ENCODE measurements around the gene CALY.

Gene CALY

DNA sequence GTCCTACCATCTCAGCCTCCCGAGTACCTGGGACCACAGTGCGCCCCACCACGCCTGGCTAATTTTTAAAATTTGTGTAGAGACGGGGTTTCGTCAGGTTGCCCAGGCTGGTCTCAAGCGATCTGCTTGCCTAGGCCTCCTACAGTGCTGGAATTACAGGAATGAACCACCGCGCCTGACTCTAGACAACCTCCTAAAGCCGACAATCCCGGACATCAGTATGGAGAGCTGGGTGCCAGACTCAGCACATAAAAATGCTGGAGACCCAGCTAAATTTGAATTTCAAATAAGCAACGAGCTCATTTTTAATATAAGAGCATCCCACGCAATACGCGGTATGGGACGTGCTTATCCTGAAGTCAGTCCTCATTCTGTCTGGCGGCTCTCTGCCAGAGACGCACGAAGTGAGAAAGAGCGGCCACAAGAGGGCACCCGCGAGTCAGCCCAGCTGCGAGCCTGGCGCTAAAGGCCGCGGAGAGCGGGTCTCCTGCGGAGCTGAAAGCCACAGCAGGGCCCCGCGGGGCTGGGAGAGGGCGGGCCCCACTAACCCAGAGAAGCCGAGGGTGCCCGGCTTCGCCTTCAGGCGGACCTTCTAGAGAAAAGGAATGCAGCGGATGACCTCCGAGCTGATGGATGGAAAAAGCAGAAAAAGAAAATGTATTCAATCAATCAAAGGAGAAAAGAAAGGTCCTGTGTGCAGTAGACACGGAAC is 7.0 kb downstream of the CALY start:
- ChIA-PET POLR2A (interaction anchor here (0.6 to 1.1 kb wide), 3 partner anchors 22 to 73 kb away, joined by 3 to 5 read pairs (median 5); partner anchors contain the start of gene ECHS1), CTCF (interaction anchor here (0.6 to 2.6 kb wide), 44 partner anchors 9 to 1060 kb away, joined by 3 to 27 read pairs (median 4); partner anchors contain the start of gene PRAP1)
- H3K36me3 ChIP-seq (ENCODE audit: control insufficient read depth in 2 of 2, insufficient read depth in 1 of 2, low read length in 2 of 2), result no peaks in the 10 kb centered on the region
- H3K4me3 ChIP-seq (ENCODE audit: low read depth, low read length), result no peak overlapping the region
- H3K4me1 ChIP-seq (ENCODE audit: control insufficient read depth, insufficient read depth, low read length), result peaks cover 11% of the 10 kb centered on the region
- H3K27ac ChIP-seq (ENCODE audit: extremely low read depth, low read depth, low read length), result no peak overlapping the region
- no peaks in the 10 kb centered on the region for H3K9me3 ChIP-seq (ENCODE audit: control insufficient read depth, insufficient read depth, low read depth, low read length)
- TF ChIP-seq KLF10 (tag by site-specific recombination; IDR thresholded peaks at IDR 0.05), result peak; percentile 58; the same call in 1 of the 2 replicates
- TF ChIP-seq ZXDB (tag by site-specific recombination; IDR thresholded peaks at IDR 0.05), result peak; percentile 34; the same call in 1 of the 2 replicates
- TF ChIP-seq GLIS1 (tag by site-specific recombination; IDR thresholded peaks at IDR 0.05), result peak; percentile 80
- TF ChIP-seq ZNF335 (tag by site-specific recombination; conservative IDR thresholded peaks at IDR 0.05), result peak; percentile 87
- no peak for TF ChIP-seq ZNF157 (tag by site-specific recombination; IDR thresholded peaks at IDR 0.05)
- peak; percentile 78; the same call in 1 of the 2 replicates for TF ChIP-seq ZSCAN30 (tag by site-specific recombination; IDR thresholded peaks at IDR 0.05)
- TF ChIP-seq ZNF423 (tag by site-specific recombination; IDR thresholded peaks at IDR 0.05), result peak; percentile 90
- TF ChIP-seq WT1 (tag by site-specific recombination; IDR thresholded peaks at IDR 0.05), result no peak
- TF ChIP-seq ZBTB17 (tag by site-specific recombination; IDR thresholded peaks at IDR 0.05), result peak; percentile 75; the same call in 1 of the 2 replicates
- no peak for TF ChIP-seq ZBTB21 (tag by site-specific recombination; IDR thresholded peaks at IDR 0.05)
- TF ChIP-seq, protein P1, sequence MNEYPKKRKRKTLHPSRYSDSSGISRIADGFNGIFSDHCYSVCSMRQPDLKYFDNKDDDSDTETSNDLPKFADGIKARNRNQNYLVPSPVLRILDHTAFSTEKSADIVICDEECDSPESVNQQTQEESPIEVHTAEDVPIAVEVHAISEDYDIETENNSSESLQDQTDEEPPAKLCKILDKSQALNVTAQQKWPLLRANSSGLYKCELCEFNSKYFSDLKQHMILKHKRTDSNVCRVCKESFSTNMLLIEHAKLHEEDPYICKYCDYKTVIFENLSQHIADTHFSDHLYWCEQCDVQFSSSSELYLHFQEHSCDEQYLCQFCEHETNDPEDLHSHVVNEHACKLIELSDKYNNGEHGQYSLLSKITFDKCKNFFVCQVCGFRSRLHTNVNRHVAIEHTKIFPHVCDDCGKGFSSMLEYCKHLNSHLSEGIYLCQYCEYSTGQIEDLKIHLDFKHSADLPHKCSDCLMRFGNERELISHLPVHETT (tag by site-specific recombination; IDR thresholded peaks at IDR 0.05), result peak; percentile 51; the same call in 1 of the 2 replicates
- TF ChIP-seq ZNF610 (tag by site-specific recombination; IDR thresholded peaks at IDR 0.05; ENCODE audit: borderline replicate concordance), result peak; percentile 25; the same call in 1 of the 2 replicates
- TF ChIP-seq PRDM2 (tag by site-specific recombination; IDR thresholded peaks at IDR 0.05; ENCODE audit: borderline replicate concordance), result no peak
- TF ChIP-seq, protein P2, sequence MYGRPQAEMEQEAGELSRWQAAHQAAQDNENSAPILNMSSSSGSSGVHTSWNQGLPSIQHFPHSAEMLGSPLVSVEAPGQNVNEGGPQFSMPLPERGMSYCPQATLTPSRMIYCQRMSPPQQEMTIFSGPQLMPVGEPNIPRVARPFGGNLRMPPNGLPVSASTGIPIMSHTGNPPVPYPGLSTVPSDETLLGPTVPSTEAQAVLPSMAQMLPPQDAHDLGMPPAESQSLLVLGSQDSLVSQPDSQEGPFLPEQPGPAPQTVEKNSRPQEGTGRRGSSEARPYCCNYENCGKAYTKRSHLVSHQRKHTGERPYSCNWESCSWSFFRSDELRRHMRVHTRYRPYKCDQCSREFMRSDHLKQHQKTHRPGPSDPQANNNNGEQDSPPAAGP (tag by site-specific recombination; IDR thresholded peaks at IDR 0.05), result 0 out of 2 replicates have a peak, but pooled peaks have one; percentile 58
- TF ChIP-seq, protein P3, sequence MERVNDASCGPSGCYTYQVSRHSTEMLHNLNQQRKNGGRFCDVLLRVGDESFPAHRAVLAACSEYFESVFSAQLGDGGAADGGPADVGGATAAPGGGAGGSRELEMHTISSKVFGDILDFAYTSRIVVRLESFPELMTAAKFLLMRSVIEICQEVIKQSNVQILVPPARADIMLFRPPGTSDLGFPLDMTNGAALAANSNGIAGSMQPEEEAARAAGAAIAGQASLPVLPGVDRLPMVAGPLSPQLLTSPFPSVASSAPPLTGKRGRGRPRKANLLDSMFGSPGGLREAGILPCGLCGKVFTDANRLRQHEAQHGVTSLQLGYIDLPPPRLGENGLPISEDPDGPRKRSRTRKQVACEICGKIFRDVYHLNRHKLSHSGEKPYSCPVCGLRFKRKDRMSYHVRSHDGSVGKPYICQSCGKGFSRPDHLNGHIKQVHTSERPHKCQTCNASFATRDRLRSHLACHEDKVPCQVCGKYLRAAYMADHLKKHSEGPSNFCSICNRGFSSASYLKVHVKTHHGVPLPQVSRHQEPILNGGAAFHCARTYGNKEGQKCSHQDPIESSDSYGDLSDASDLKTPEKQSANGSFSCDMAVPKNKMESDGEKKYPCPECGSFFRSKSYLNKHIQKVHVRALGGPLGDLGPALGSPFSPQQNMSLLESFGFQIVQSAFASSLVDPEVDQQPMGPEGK (tag by site-specific recombination; IDR thresholded peaks at IDR 0.05), result peak; percentile 42; the same call in 1 of the 2 replicates
- peak; percentile 30; the same call in 1 of the 2 replicates for TF ChIP-seq SP3 (tag by site-specific recombination; IDR thresholded peaks at IDR 0.05)
- no peak for TF ChIP-seq ZNF398 (tag by site-specific recombination; IDR thresholded peaks at IDR 0.05)
- peak; percentile 56; the same call in 1 of the 2 replicates for TF ChIP-seq SP7 (tag by site-specific recombination; IDR thresholded peaks at IDR 0.05)
- TF ChIP-seq, protein P4, sequence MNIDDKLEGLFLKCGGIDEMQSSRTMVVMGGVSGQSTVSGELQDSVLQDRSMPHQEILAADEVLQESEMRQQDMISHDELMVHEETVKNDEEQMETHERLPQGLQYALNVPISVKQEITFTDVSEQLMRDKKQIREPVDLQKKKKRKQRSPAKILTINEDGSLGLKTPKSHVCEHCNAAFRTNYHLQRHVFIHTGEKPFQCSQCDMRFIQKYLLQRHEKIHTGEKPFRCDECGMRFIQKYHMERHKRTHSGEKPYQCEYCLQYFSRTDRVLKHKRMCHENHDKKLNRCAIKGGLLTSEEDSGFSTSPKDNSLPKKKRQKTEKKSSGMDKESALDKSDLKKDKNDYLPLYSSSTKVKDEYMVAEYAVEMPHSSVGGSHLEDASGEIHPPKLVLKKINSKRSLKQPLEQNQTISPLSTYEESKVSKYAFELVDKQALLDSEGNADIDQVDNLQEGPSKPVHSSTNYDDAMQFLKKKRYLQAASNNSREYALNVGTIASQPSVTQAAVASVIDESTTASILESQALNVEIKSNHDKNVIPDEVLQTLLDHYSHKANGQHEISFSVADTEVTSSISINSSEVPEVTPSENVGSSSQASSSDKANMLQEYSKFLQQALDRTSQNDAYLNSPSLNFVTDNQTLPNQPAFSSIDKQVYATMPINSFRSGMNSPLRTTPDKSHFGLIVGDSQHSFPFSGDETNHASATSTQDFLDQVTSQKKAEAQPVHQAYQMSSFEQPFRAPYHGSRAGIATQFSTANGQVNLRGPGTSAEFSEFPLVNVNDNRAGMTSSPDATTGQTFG (tag by site-specific recombination; IDR thresholded peaks at IDR 0.05; ENCODE audit: borderline replicate concordance), result no peak
- TF ChIP-seq ZNF660 (tag by site-specific recombination; IDR thresholded peaks at IDR 0.05), result no peak
- TF ChIP-seq ZNF174 (tag by site-specific recombination; IDR thresholded peaks at IDR 0.05), result no peak
